Smooth muscle cell (in vitro differentiated cells): ENCODE measurements around the gene BRF1. TPM values are rescaled to one million over a fixed set of nuclear protein-coding genes. Genes with fewer than 3 reads are reported as not detected.

ENCODE experiments used
- DNase-seq: peaks from one replicate; lab custom pipeline; 2025; ENCODE audit not compliant: unreplicated experiment; lab: John Stamatoyannopoulos, UW
- H2AFZ ChIP-seq: fragments of 200-600 bp; sonication (generic); 2 replicates; pipeline ENCODE4 v1.6.0; 2016; ENCODE audit warnings: antibody characterized with exemption, low read depth, mild to moderate bottlenecking
- H3F3A ChIP-seq: fragments of 200-600 bp; sonication (generic); 2 replicates; pipeline ENCODE4 v1.6.0; 2017; ENCODE audit warnings: antibody characterized with exemption, low read depth
- H3K27ac ChIP-seq: fragments of 200-600 bp; sonication (generic); 2 replicates; pipeline ENCODE4 v1.5.1; 2016; ENCODE audit warnings: low read depth, mild to moderate bottlenecking
- H3K27me3 ChIP-seq: fragments of 200-600 bp; sonication (generic); 2 replicates; pipeline ENCODE4 v1.6.1; 2016; ENCODE audit warnings: low read depth, mild to moderate bottlenecking
- H3K36me3 ChIP-seq: fragments of 200-600 bp; sonication (generic); 2 replicates; pipeline ENCODE4 v1.5.1; 2016; ENCODE audit warnings: low read depth
- H3K4me1 ChIP-seq: fragments of 200-600 bp; sonication (generic); 2 replicates; pipeline ENCODE4 v1.5.1; 2016; ENCODE audit warnings: low read depth
- H3K4me2 ChIP-seq: fragments of 200-600 bp; sonication (generic); 2 replicates; pipeline ENCODE4 v1.6.0; 2016; ENCODE audit warnings: mild to moderate bottlenecking
- H3K4me3 ChIP-seq: fragments of 200-600 bp; sonication (generic); 2 replicates; pipeline ENCODE4 v1.5.1; 2016; ENCODE audit warnings: mild to moderate bottlenecking
- H3K79me2 ChIP-seq: fragments of 200-600 bp; sonication (generic); 2 replicates; pipeline ENCODE4 v1.6.0; 2016; ENCODE audit warnings: low read depth, mild to moderate bottlenecking
- H3K9ac ChIP-seq: fragments of 200-600 bp; sonication (generic); 2 replicates; pipeline ENCODE4 v1.6.0; 2016; ENCODE audit warnings: low read depth
- H3K9me3 ChIP-seq: fragments of 200-600 bp; sonication (generic); replicated peaks from 2 replicates; pipeline ENCODE4 v1.5.1; 2016; ENCODE audit warnings: low read depth
- H4K20me1 ChIP-seq: fragments of 200-600 bp; sonication (generic); 2 replicates; pipeline ENCODE4 v1.6.0; 2016; ENCODE audit warnings: low read depth
- WGBS: methylation state at CpG from one replicate; pipeline ENCODE4 v1.1.7; 2016; ENCODE audit warnings: low lambda C conversion rate; 5-methylcytosine and 5-hydroxymethylcytosine counted together
- polyA plus RNA-seq: library from polyadenylated mRNA; unstranded; fragments of >200 nt; fragmentation: Nextera tagmentation; extraction: Ambion mirVana; gene quantifications from 2 replicates; pipeline ENCODE4 v1.2.1, GENCODE V29; 2016
- total RNA-seq: library from RNA; depleted of rRNA; stranded (reverse); fragments of >200 nt; gene quantifications from 2 replicates; pipeline ENCODE4 v1.2.3, GENCODE V29; 2014
- TF ChIP-seq, protein P1 (sequence below): fragments of 200-600 bp; sonication (generic); IDR thresholded peaks from 2 replicates; pipeline ENCODE4 v1.5.1; 2017; ENCODE audit warnings: borderline replicate concordance, mild to moderate bottlenecking, antibody characterized with exemption; ENCODE audit not compliant: insufficient read depth, poor library complexity, severe bottlenecking

BRF1 gene
- total and polyA plus RNA-seq, 2 experiments from 2014 or later, result 12.5 to 15.9 TPM

DNA sequence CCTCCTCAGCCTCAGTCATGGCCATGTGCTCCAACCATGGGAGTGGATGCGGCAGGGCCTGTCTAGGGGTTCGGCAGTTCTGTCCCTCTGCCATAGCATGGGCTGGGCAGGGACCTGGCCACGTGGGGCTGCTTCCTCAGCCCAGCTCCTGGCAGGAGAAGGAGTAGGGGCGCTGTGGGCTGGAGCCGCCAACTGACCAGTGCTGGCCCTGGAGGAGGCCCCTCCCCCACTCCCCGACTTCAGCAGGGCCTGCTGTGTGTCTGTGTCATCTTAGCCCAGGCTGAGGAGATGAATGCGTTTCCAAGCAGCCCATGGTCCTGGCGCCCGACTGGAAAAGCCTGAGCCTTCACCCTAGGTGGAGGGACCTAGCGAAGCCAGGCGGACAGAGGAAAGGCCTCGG lies 11.0 kb upstream of the BRF1 start:
- Histone ChIP-seq H2AFZ (no peak overlapping the region), H3F3A (no peaks in the 10 kb centered on the region), H3K4me3 (no peak overlapping the region), H4K20me1 (peaks cover 13% of the 10 kb centered on the region), H3K9ac (no peak overlapping the region), H3K36me3 (no peaks in the 10 kb centered on the region), H3K79me2 (peaks cover 14% of the 10 kb centered on the region), H3K9me3 (no peaks in the 10 kb centered on the region), H3K27ac (no peak overlapping the region), H3K27me3 (no peaks in the 10 kb centered on the region), H3K4me1 (peaks cover 8% of the 10 kb centered on the region), H3K4me2 (no peak overlapping the region)
- no peak for DNase-seq
- whole genome bisulfite sequencing, result 64% methylated on average over 12 of the region's 12 CpGs
- TF ChIP-seq, protein P1, sequence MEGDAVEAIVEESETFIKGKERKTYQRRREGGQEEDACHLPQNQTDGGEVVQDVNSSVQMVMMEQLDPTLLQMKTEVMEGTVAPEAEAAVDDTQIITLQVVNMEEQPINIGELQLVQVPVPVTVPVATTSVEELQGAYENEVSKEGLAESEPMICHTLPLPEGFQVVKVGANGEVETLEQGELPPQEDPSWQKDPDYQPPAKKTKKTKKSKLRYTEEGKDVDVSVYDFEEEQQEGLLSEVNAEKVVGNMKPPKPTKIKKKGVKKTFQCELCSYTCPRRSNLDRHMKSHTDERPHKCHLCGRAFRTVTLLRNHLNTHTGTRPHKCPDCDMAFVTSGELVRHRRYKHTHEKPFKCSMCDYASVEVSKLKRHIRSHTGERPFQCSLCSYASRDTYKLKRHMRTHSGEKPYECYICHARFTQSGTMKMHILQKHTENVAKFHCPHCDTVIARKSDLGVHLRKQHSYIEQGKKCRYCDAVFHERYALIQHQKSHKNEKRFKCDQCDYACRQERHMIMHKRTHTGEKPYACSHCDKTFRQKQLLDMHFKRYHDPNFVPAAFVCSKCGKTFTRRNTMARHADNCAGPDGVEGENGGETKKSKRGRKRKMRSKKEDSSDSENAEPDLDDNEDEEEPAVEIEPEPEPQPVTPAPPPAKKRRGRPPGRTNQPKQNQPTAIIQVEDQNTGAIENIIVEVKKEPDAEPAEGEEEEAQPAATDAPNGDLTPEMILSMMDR, result no peak

DNA sequence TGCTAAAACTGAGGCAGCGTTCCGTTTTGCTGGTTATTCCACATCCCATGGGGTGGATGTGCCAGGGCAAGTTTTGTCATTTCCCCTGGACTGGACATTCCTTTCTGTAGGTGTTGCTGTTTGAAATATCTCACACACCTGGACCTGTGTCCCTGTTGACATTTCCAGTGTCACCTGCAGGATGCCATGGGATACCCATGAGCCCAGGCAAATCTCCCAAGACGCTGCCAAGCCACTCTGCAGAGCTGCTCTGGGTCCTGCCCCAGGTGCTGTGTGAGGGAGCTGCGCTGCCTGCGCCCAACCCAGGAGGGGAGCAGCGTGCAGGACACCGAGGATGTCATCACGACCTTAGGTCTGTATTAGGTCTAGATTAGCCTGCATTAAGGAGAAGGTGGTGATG lies 8.6 kb upstream of the BRF1 start:
- 88% methylated on average over 8 of the region's 8 CpGs for WGBS
- TF ChIP-seq, protein P1, result no peak

GRCh38 chr14:105307052-105307727 lies 6.4 kb upstream of the BRF1 start:
- H3K36me3 ChIP-seq, result no peaks in the 10 kb centered on the region
- H3K27ac ChIP-seq, result no peak overlapping the region
- H2AFZ ChIP-seq, result no peak overlapping the region
- H4K20me1 ChIP-seq, result no peaks in the 10 kb centered on the region
- no peaks in the 10 kb centered on the region for H3K9me3 ChIP-seq
- H3K9ac ChIP-seq, result no peak overlapping the region
- TF ChIP-seq, protein P1, result no peak
- no peaks in the 10 kb centered on the region for H3K27me3 ChIP-seq
- 47% methylated on average over 4 of the region's 4 CpGs for WGBS
- no peak overlapping the region for H3K4me3 ChIP-seq
- DNase-seq, result no peak
- no peaks in the 10 kb centered on the region for H3K79me2 ChIP-seq
- H3K4me2 ChIP-seq, result no peak overlapping the region
- H3F3A ChIP-seq, result no peaks in the 10 kb centered on the region
- no peaks in the 10 kb centered on the region for H3K4me1 ChIP-seq

More for the DNA sequence above, 8.6 kb upstream of the BRF1 start:
- Histone ChIP-seq H3F3A (no peaks in the 10 kb centered on the region), H3K4me3 (no peak overlapping the region), H3K4me2 (no peak overlapping the region), H3K9me3 (no peaks in the 10 kb centered on the region), H3K27me3 (no peaks in the 10 kb centered on the region), H3K79me2 (no peaks in the 10 kb centered on the region), H3K4me1 (peaks cover 8% of the 10 kb centered on the region), H3K27ac (no peak overlapping the region), H4K20me1 (no peaks in the 10 kb centered on the region), H3K9ac (no peak overlapping the region), H3K36me3 (no peaks in the 10 kb centered on the region), H2AFZ (no peak overlapping the region)
- no peak for DNase-seq

- no peaks in the 10 kb centered on the region for H3K9me3 ChIP-seq
- no peaks in the 10 kb centered on the region for H3F3A ChIP-seq
- H3K9ac ChIP-seq, result no peak overlapping the region
- H3K4me2 ChIP-seq, result no peak overlapping the region
- H3K4me1 ChIP-seq, result no peaks in the 10 kb centered on the region
- H3K4me3 ChIP-seq, result no peak overlapping the region
- no peaks in the 10 kb centered on the region for H3K79me2 ChIP-seq
- no peak overlapping the region for H2AFZ ChIP-seq
- H3K36me3 ChIP-seq, result no peaks in the 10 kb centered on the region
- TF ChIP-seq, protein P1, result no peak
- H3K27ac ChIP-seq, result no peak overlapping the region
- DNase-seq, result no peak
- WGBS, result 84% methylated on average over 9 of the region's 9 CpGs
- no peaks in the 10 kb centered on the region for H4K20me1 ChIP-seq
- no peaks in the 10 kb centered on the region for H3K27me3 ChIP-seq
Observed at GRCh38 chr14:105305791-105306190, 5.0 kb upstream of the BRF1 start.
